HepG2 (cell line): ENCODE measurements around the gene ZFP69B. TPM values are rescaled to one million over a fixed set of nuclear protein-coding genes. Genes with fewer than 3 reads are reported as not detected.

ENCODE experiments used
- ATAC-seq: fragments of 200-7000 bp; cut with Tn5 transposase; 3 replicates; pipeline ENCODE4 v1.9.1; 2020; ENCODE audit warnings: mild to moderate bottlenecking, moderate library complexity
- BruUV-seq: library from RNA; stranded (reverse); fragments of 400-500 nt; replicated peaks from 2 replicates; lab custom pipeline; 2021; lab: Mats Ljungman, UMichigan
- CTCF ChIA-PET: fragments of 300-600 bp; formaldehyde crosslinking; extraction: SDS; loops from one replicate; lab custom pipeline; 2021; ENCODE audit warnings: low total read pairs, inconsistent platforms, low intra/inter-chr PET ratio; lab: Yijun Ruan, JAX
- POLR2A ChIA-PET: fragments of 350-600 bp; sonication (Branson Sonifier 250); formaldehyde crosslinking; loops from one replicate; lab custom pipeline; 2020; ENCODE audit warnings: antibody characterized with exemption, inconsistent platforms; lab: Yijun Ruan, JAX
- DNase-seq: peaks from one replicate; pipeline ENCODE4 v3.0.0-alpha.2; 2015; ENCODE audit warnings: low spot score
- FAIRE-seq: peaks from 3 replicates; lab custom pipeline; 2011; peaks lifted over from hg19 to GRCh38; lab: Jason Lieb, UNC
- H2AFZ ChIP-seq: one replicate; pipeline ENCODE4 v1.6.1; 2011; ENCODE audit warnings: low read length, inconsistent platforms
- H3K27ac ChIP-seq: fragments of 300-600 bp; 3 replicates; pipeline ENCODE4 v1.8.0; 2011; ENCODE audit warnings: mixed run types, mild to moderate bottlenecking, mixed read lengths, low read length, inconsistent platforms; ENCODE audit not compliant: insufficient read depth; ENCODE audit errors: extremely low read length
- H3K27me3 ChIP-seq, 2 experiments: fragments of 200-600 bp in 1 of 2; 2 replicates in 1 of 2; 3 replicates in 1 of 2; pipeline versions ENCODE4 v1.6.0 to v1.8.0; 2011; ENCODE audit warnings: low read length in 2 of 2, mild to moderate bottlenecking in 2 of 2, moderate library complexity in 2 of 2, inconsistent platforms in 1 of 2; ENCODE audit not compliant: insufficient read depth in 2 of 2, control insufficient read depth in 1 of 2
- H3K36me3 ChIP-seq, 2 experiments: fragments of 200-600 bp in 1 of 2; replicated peaks in 1 of 2; 2 replicates in 1 of 2; 3 replicates in 1 of 2; pipeline versions ENCODE4 v1.5.1 to v1.8.0; 2011; ENCODE audit warnings: low read length in 2 of 2, inconsistent platforms in 1 of 2; ENCODE audit not compliant: insufficient read depth in 2 of 2, control insufficient read depth in 1 of 2
- H3K4me1 ChIP-seq: 2 replicates; pipeline ENCODE4 v1.5.1; 2012; ENCODE audit warnings: low read length, inconsistent platforms; ENCODE audit not compliant: insufficient read depth
- H3K4me2 ChIP-seq: 2 replicates; pipeline ENCODE4 v1.6.0; 2011; ENCODE audit warnings: low read depth, low read length, inconsistent platforms
- H3K4me3 ChIP-seq, 3 experiments: fragments of 200-600 bp in 1 of 3; sonication (generic), shearing (Covaris generic) in 1 of 3; replicated peaks in 1 of 3; 2 replicates each; pipeline ENCODE4 v1.5.1; 2011 to 2016; ENCODE audit warnings: low read length in 3 of 3, inconsistent platforms in 2 of 3, low read depth in 2 of 3, mild to moderate bottlenecking in 2 of 3, control low read depth in 1 of 3, mixed read lengths in 1 of 3; ENCODE audit not compliant: insufficient read depth in 1 of 3
- H3K79me2 ChIP-seq: one replicate; pipeline ENCODE4 v1.6.1; 2011; ENCODE audit warnings: low read length, inconsistent platforms; ENCODE audit not compliant: insufficient read depth
- H3K9ac ChIP-seq: 2 replicates; pipeline ENCODE4 v1.6.0; 2011; ENCODE audit warnings: mild to moderate bottlenecking, low read depth, low read length, inconsistent platforms; ENCODE audit not compliant: insufficient read depth
- H3K9me3 ChIP-seq: 2 replicates; pipeline ENCODE4 v1.5.1; 2012; ENCODE audit warnings: mild to moderate bottlenecking, low read length
- H4K20me1 ChIP-seq: 2 replicates; pipeline ENCODE4 v1.6.0; 2011; ENCODE audit warnings: inconsistent platforms, mild to moderate bottlenecking, low read length, moderate library complexity; ENCODE audit not compliant: insufficient read depth
- FOXO1 ChIP-seq: sonication (generic); formaldehyde crosslinking; IDR thresholded peaks from 2 replicates; pipeline ENCODE4 v1.4.0; 2020; ENCODE audit warnings: missing genetic modification reagents
- YEATS4 ChIP-seq: sonication (generic); formaldehyde crosslinking; IDR thresholded peaks from 2 replicates; pipeline ENCODE4 v1.4.0; 2020; ENCODE audit warnings: missing genetic modification reagents, borderline replicate concordance
- YY1 ChIP-seq: IDR thresholded peaks from 2 replicates; pipeline ENCODE4 v1.6.1; 2011; ENCODE audit warnings: low read length, low read depth, moderate library complexity, mild to moderate bottlenecking; ENCODE audit not compliant: insufficient read depth, insufficient replicate concordance
- ZNF646 ChIP-seq: sonication (generic); formaldehyde crosslinking; IDR thresholded peaks from 2 replicates; pipeline ENCODE4 v1.9.0; 2021; ENCODE audit warnings: mild to moderate bottlenecking, missing genetic modification reagents
- ZNF7 ChIP-seq: IDR thresholded peaks from 2 replicates; pipeline ENCODE4 v1.6.1; 2016; ENCODE audit warnings: missing biosample characterization, missing genetic modification reagents
- WGBS: methylation state at CpG from one replicate; pipeline ENCODE4 v1.1.6; 2017; ENCODE audit warnings: low lambda C conversion rate; 5-methylcytosine and 5-hydroxymethylcytosine counted together
- in situ Hi-C: cut with HindIII; loops from 2 replicates; pipeline ENCODE4 v1.10.0; 2017; ENCODE audit warnings: low pct_unique_long_range_greater_than_20kb; ENCODE audit not compliant: extremely low pct_ligation_motif_present
- intact Hi-C: fragments of 100-400 bp; cut with micrococcal nuclease; formaldehyde crosslinking; loops from one replicate; pipeline ENCODE4 v1.10.0; 2022; ENCODE audit not compliant: unreplicated experiment
- polyA plus RNA-seq, 8 experiments: library from polyadenylated mRNA; depleted of rRNA in 3 of 8; stranded (reverse) in 7 of 8; unstranded in 1 of 8; fragments of >200 nt; fragmentation: Illumina TruSeq in 4 of 8; extraction: Trizol in 4 of 8; gene quantifications; 2 replicates each; pipeline versions ENCODE4 v1.2.1 to v1.2.3, GENCODE V29; 2011 to 2016; ENCODE audit warnings: low read depth in 4 of 8, missing spikeins in 1 of 8, mixed read lengths in 1 of 8; ENCODE audit not compliant: insufficient read depth in 1 of 8
- total RNA-seq, 5 experiments: library from RNA; depleted of rRNA; stranded (reverse); fragments of >200 nt; fragmentation: Illumina TruSeq; extraction: Trizol; gene quantifications; 2 replicates each; pipeline ENCODE4 v1.2.3, GENCODE V29; 2016; ENCODE audit warnings: low read depth in 1 of 5
- TF ChIP-seq, protein P1 (sequence below), 2 experiments: IDR thresholded peaks; 2 replicates each; pipeline ENCODE4 v1.6.1; 2011 to 2012; ENCODE audit warnings: low read length in 2 of 2, borderline replicate concordance in 1 of 2, low read depth in 1 of 2, mild to moderate bottlenecking in 1 of 2, moderate library complexity in 1 of 2

Gene ZFP69B
- total and polyA plus RNA-seq, 2 of the 13 experiments (the other 11 are each of a cell fraction or from before 2014, with no cell fraction given), result 4.6 to 7.7 TPM

GRCh38 chr1:40431385-40431784, 18.9 kb upstream of the ZFP69B start:
- BruUV-seq, result no TSS peak
- H2AFZ ChIP-seq, result no peak overlapping the region
- H3K27me3 ChIP-seq, result no peaks in the 10 kb centered on the region
- H3K36me3 ChIP-seq, result no peaks in the 10 kb centered on the region
- no peak overlapping the region for H3K9ac ChIP-seq
- no peak overlapping the region for H3K4me3 ChIP-seq
- TF ChIP-seq ZNF7 (CRISPR knock-in tag) (peak; percentile 92), YY1 (no peak)
- ChIA-PET CTCF (no interaction called here), POLR2A (interaction anchor here (0.6 kb wide), 1 partner anchor 377 kb away, joined by 3 read pairs; no protein-coding TSS in a partner anchor)
- H3K4me1 ChIP-seq, result peaks cover 9% of the 10 kb centered on the region; the same call in 1 of the 2 replicates
- no peak overlapping the region for H3K4me2 ChIP-seq
- no peak for ATAC-seq
- in situ Hi-C loops, result no loop called here
- H3K79me2 ChIP-seq, result no peaks in the 10 kb centered on the region
- no peaks in the 10 kb centered on the region for H4K20me1 ChIP-seq
- intact Hi-C loops, result no loop called here
- no peak for FAIRE-seq
- no peak overlapping the region for H3K27ac ChIP-seq
- no peak for DNase-seq
- no peaks in the 10 kb centered on the region for H3K9me3 ChIP-seq

DNA sequence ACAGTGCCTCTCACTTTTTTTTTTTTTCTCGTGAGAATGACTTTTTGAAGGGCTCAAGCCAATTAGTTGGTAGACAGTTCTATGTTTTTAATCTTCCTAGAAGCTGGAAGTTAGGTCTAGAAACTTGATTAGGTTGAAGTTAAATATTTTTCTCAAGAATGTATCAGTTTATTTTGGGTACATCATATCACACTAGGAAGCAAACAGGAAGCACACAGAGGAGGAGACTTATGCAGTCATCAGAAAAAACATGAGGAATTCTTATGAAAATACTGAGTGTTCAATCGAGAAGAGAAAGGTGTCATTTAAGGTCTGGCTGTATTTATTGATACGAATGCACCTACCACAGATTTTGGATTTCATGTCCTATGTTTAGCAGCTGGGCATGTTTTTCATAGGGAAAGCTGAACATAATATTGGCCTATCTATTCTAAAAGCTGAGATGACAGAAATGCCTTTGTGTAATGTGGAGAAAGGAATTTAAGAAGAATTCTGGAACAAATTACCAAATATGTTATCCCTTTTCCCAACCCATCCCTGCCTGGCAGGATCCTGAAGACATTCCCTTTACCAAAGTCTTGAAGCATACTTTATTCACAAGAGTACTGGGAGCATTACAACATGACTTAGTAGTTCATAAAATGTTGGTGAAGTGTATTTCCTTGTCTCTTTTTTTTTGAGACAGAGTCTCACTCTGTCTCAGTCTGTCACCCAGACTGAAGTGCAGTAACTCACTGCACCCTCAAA, 17.5 kb upstream of the ZFP69B start:
- in situ Hi-C loops, result no loop called here
- no peak for TF ChIP-seq YEATS4 (CRISPR knock-in tag)
- TF ChIP-seq FOXO1 (CRISPR knock-in tag), result no peak
- TF ChIP-seq ZNF646 (CRISPR knock-in tag), result no peak
- TF ChIP-seq, protein P1, sequence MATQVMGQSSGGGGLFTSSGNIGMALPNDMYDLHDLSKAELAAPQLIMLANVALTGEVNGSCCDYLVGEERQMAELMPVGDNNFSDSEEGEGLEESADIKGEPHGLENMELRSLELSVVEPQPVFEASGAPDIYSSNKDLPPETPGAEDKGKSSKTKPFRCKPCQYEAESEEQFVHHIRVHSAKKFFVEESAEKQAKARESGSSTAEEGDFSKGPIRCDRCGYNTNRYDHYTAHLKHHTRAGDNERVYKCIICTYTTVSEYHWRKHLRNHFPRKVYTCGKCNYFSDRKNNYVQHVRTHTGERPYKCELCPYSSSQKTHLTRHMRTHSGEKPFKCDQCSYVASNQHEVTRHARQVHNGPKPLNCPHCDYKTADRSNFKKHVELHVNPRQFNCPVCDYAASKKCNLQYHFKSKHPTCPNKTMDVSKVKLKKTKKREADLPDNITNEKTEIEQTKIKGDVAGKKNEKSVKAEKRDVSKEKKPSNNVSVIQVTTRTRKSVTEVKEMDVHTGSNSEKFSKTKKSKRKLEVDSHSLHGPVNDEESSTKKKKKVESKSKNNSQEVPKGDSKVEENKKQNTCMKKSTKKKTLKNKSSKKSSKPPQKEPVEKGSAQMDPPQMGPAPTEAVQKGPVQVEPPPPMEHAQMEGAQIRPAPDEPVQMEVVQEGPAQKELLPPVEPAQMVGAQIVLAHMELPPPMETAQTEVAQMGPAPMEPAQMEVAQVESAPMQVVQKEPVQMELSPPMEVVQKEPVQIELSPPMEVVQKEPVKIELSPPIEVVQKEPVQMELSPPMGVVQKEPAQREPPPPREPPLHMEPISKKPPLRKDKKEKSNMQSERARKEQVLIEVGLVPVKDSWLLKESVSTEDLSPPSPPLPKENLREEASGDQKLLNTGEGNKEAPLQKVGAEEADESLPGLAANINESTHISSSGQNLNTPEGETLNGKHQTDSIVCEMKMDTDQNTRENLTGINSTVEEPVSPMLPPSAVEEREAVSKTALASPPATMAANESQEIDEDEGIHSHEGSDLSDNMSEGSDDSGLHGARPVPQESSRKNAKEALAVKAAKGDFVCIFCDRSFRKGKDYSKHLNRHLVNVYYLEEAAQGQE (IDR thresholded peaks at IDR 0.05; ENCODE audit: borderline replicate concordance in 1 of 2, low read depth in 1 of 2, low read length in 2 of 2), result no peak

More for the DNA sequence above, 17.5 kb upstream of the ZFP69B start:
- Histone ChIP-seq H3K4me1 (peaks cover 14% of the 10 kb centered on the region), H3K79me2 (no peaks in the 10 kb centered on the region), H3K9ac (no peak overlapping the region), H3K36me3 (no peaks in the 10 kb centered on the region), H2AFZ (no peak overlapping the region), H3K4me2 (no peak overlapping the region), H3K9me3 (no peaks in the 10 kb centered on the region), H4K20me1 (no peaks in the 10 kb centered on the region), H3K4me3 (no peak overlapping the region), H3K27me3 (no peaks in the 10 kb centered on the region), H3K27ac (no peak overlapping the region)
- BruUV-seq, result no TSS peak
- intact Hi-C loops, result no loop called here
- DNase-seq (no peak), FAIRE-seq (no peak), ATAC-seq (no peak)
- ChIA-PET POLR2A (interaction anchor here (1.0 kb wide), 1 partner anchor 11 kb away, joined by 3 read pairs; no protein-coding TSS in a partner anchor), CTCF (no interaction called here)
- 55% methylated on average over 3 of the region's 3 CpGs for WGBS
